Transverse colon (tissue), 4 donors: ENCODE results near the gene KLF11. TPM values are rescaled to one million over a fixed set of nuclear protein-coding genes. Genes with fewer than 3 reads are reported as not detected.

Experiments used
- DNase-seq: peaks from one replicate; pipeline ENCODE4 v3.0.0-alpha.2; 2019
- H3K27ac ChIP-seq, 4 donors: fragments of 200-600 bp; sonication (generic); 2 replicates each; pipeline ENCODE4 v1.5.1; 2016 to 2018; ENCODE audit warnings: inconsistent platforms in 4 of 4
- H3K27me3 ChIP-seq: fragments of 200-600 bp; sonication (generic); 2 replicates; pipeline ENCODE4 v1.5.1; 2017; ENCODE audit warnings: inconsistent platforms
- H3K36me3 ChIP-seq, 4 donors: fragments of 200-600 bp; sonication (generic); 2 replicates each; pipeline ENCODE4 v1.5.1; 2017 to 2019; ENCODE audit warnings: inconsistent platforms in 4 of 4
- H3K4me1 ChIP-seq, 4 donors: fragments of 200-600 bp; sonication (generic); 2 replicates each; pipeline ENCODE4 v1.5.1; 2017 to 2020; ENCODE audit warnings: inconsistent platforms in 4 of 4
- H3K4me3 ChIP-seq, 4 donors: fragments of 200-600 bp; sonication (generic); 1 replicate in 1 of 4; 2 replicates in 3 of 4; pipeline versions ENCODE4 v1.5.1 to v1.6.1; 2017 to 2019; ENCODE audit warnings: inconsistent platforms in 4 of 4
- H3K9me3 ChIP-seq, 2 donors: fragments of 200-600 bp; sonication (generic); 2 replicates each; pipeline ENCODE4 v1.5.1; 2017 to 2019; ENCODE audit warnings: inconsistent platforms in 2 of 2
- CTCF ChIP-seq, 5 experiments: fragments of 200-600 bp in 3 of 5; fragments of 450-650 bp in 2 of 5; sonication (generic) in 3 of 5; IDR thresholded peaks; 1 replicate in 2 of 5; 2 replicates in 3 of 5; pipeline ENCODE4 v1.5.1; 2016 to 2017; ENCODE audit warnings: antibody characterized with exemption in 5 of 5, inconsistent platforms in 3 of 5, mild to moderate bottlenecking in 2 of 5, moderate library complexity in 1 of 5
- EP300 ChIP-seq: sonication (generic); formaldehyde crosslinking; IDR thresholded peaks from one replicate; pipeline ENCODE4 v1.6.1; 2017; ENCODE audit warnings: antibody characterized with exemption, low read depth
- POLR2A ChIP-seq: fragments of 450-650 bp; IDR thresholded peaks from one replicate; pipeline ENCODE4 v1.6.1; 2016; ENCODE audit warnings: antibody characterized with exemption, mild to moderate bottlenecking, moderate library complexity
- POLR2AphosphoS5 ChIP-seq, 3 donors: sonication (generic); formaldehyde crosslinking; IDR thresholded peaks; one replicate each; pipeline ENCODE4 v1.6.1; 2016; ENCODE audit warnings: antibody characterized with exemption in 3 of 3
- WGBS, 2 donors: methylation state at CpG; one replicate each; pipeline ENCODE4 v1.1.5; 2018; ENCODE audit warnings: low coverage in 1 of 2; 5-methylcytosine and 5-hydroxymethylcytosine counted together
- in situ Hi-C, 4 donors: fragments of 200-750 bp; cut with MboI; loops; one replicate each; pipeline versions ENCODE4 v1.15.0 to v1.15.1; 2017; ENCODE audit warnings: low sequenced_read_pairs in 3 of 4, low pct_ligation_motif_present in 1 of 4, low pct_unique_long_range_greater_than_20kb in 1 of 4
- intact Hi-C: fragments of 100-400 bp; cut with DNase I; formaldehyde crosslinking; loops from one replicate; pipeline ENCODE4 v1.15.1; 2023; ENCODE audit warnings: low total_unique reads
- total RNA-seq, 4 donors: library from RNA; depleted of rRNA; stranded (reverse); fragments of >200 nt; gene quantifications; one replicate each; pipeline ENCODE4 v1.1.0, GENCODE V29; 2016

KLF11 gene
- total RNA-seq, 4 donors from 2014 or later: 6.6 to 17.0 (median 10.5) TPM

GRCh38 chr2:10058251-10059015 is 15.1 kb downstream of the KLF11 start:
- Histone ChIP-seq H3K4me1 (peaks cover 7 to 17% (median 15%) of the 10 kb centered on the region in 4 donors), H3K27me3 (no peaks in the 10 kb centered on the region), H3K9me3 (no peaks in the 10 kb centered on the region), H3K4me3 (no peak overlapping the region), H3K36me3 (no peaks in the 10 kb centered on the region), H3K27ac (peak overlapping the region; percentile 63 to 73 (median 68))
- intact Hi-C loops: no loop called here
- no peak for DNase-seq
- 92% methylated on average over 39 of the region's 39 CpGs; no CpG with 5 or more reads in 1 of the 2 donors for WGBS, 2 donors
- TF ChIP-seq POLR2AphosphoS5 (IDR thresholded peaks at IDR 0.05) (no peak), EP300 (no peak)
- in situ Hi-C loops: loop anchor here in 2 of 4 donors (10.0 to 25.0 kb wide), 2 partner anchors 244 to 246 kb away; no protein-coding TSS in a partner anchor

GRCh38 chr2:10059016-10059351 is 15.6 kb downstream of the KLF11 start:
- Histone ChIP-seq H3K9me3 (no peaks in the 10 kb centered on the region), H3K27ac (no peak overlapping the region), H3K36me3 (no peaks in the 10 kb centered on the region), H3K4me3 (no peak overlapping the region), H3K4me1 (peaks cover 4 to 17% (median 15%) of the 10 kb centered on the region in 4 donors), H3K27me3 (no peaks in the 10 kb centered on the region)
- intact Hi-C loops (no loop called here), in situ Hi-C loops (loop anchor here in 2 of 4 donors (10.0 to 25.0 kb wide), 2 partner anchors 244 to 247 kb away; no protein-coding TSS in a partner anchor)
- WGBS, 2 donors: 94% methylated on average over 17 of the region's 17 CpGs; no CpG with 5 or more reads in 1 of the 2 donors
- TF ChIP-seq EP300 (no peak), POLR2AphosphoS5 (IDR thresholded peaks at IDR 0.05) (no peak), CTCF (IDR thresholded peaks at IDR 0.05) (no peak), POLR2A (no peak)
- no peak for DNase-seq

GRCh38 chr2:10059552-10060335 is 16.4 kb downstream of the KLF11 start:
- Histone ChIP-seq H3K9me3 (no peaks in the 10 kb centered on the region), H3K4me1 (peaks cover 4 to 17% (median 15%) of the 10 kb centered on the region in 4 donors), H3K4me3 (no peak overlapping the region), H3K27ac (no peak overlapping the region), H3K27me3 (no peaks in the 10 kb centered on the region), H3K36me3 (no peaks in the 10 kb centered on the region)
- in situ Hi-C loops: loop anchor here in 2 of 4 donors (10.0 to 25.0 kb wide), 2 partner anchors 245 to 247 kb away; no protein-coding TSS in a partner anchor
- intact Hi-C loops: no loop called here
- DNase-seq: no peak
- no peak for TF ChIP-seq POLR2AphosphoS5 (IDR thresholded peaks at IDR 0.05)
- TF ChIP-seq CTCF (IDR thresholded peaks at IDR 0.05): no peak
- TF ChIP-seq POLR2A: no peak
- TF ChIP-seq EP300: no peak
- WGBS, 2 donors: 76 to 83% methylated on average over 3 to 15 of the region's 20 CpGs

- in situ Hi-C loops: loop anchor here in 1 of 4 donors (25.0 kb wide), 1 partner anchor 249 kb away; no protein-coding TSS in a partner anchor
- intact Hi-C loops: no loop called here
- Histone ChIP-seq H3K4me3 (no peak overlapping the region), H3K4me1 (peaks cover 4 to 17% (median 15%) of the 10 kb centered on the region in 4 donors), H3K27ac (no peak overlapping the region), H3K36me3 (no peaks in the 10 kb centered on the region), H3K27me3 (no peaks in the 10 kb centered on the region), H3K9me3 (no peaks in the 10 kb centered on the region)
- TF ChIP-seq CTCF (IDR thresholded peaks at IDR 0.05) (no peak), POLR2A (no peak), POLR2AphosphoS5 (IDR thresholded peaks at IDR 0.05) (no peak), EP300 (no peak)
- WGBS, 2 donors: 71 to 81% methylated on average over 4 to 9 of the region's 9 CpGs
- no peak for DNase-seq
Measured at GRCh38 chr2:10061221-10061925, 18.0 kb downstream of the KLF11 start.
